DMS53 (cell line): ENCODE data around the gene CNNM2.
"Not testable (repeated sequence)": the region's sequence is repeated elsewhere in the genome, so short reads cannot be mapped to it uniquely, and the experiment has no call there.

Experiments
- DNase-seq: peaks from one replicate; lab custom pipeline; 2025; lab: John Stamatoyannopoulos, UW

CNNM2 gene

GRCh38 chr10:102967123-102967522 is 49.0 kb downstream of the CNNM2 start:
- DNase-seq, result no peak

DNA sequence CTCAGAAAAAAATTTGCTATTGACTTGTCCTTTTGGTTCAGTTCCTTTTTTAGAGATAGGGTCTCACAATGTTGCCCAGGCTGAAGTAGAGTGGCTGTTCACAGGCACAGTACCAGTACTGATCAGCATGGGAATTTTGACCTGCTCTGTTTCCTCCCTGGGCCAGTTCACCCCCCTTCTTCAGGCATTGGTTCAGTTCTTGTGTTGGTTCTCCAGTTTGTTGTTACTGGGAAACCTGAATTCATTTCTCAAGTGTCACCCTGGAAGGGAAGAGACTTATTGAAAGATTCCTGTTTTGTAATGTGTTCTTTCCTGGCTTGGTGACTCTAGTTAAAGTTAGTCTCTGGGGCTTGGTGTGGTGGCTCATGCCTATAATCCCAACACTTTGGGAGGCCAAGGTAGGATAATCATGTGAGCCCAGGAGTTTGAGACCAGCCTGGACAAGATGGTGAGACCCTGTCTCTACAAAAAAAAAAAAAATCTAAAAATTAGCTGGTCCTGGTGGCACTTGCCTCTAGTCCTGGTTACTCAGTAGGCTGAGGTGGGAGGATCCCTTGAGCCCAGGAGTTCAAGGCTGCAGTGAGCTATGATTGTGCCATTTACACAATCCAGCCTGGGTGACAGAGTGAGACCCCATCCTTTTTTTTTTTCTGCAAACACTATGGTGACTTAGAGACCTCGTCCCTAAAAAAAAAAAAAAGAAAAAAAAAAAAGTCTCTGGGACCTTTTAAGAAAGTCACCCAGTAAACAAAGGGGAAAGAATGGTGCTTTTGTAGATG is 52.7 kb downstream of the CNNM2 start:
- DNase-seq, result no peak

GRCh38 chr10:102975483-102976379 is 57.6 kb downstream of the CNNM2 start:
- no peak for DNase-seq

DNA sequence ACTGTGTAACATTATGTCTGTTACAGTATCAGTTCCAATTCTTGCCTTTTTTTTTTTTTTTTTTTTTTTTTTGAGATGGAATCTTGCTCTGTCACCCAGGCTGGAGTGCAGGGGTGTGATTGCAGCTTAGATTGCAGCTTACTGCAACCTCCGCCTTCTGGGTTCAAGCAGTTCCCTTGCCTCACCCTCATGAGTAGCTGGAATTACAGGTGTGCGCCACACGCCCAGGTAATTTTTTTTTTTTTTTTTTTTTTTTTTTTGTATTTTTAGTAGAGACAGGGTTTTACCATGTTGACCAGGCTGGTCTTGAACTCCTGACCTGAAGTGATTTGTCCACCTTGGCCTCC is 58.3 kb downstream of the CNNM2 start:
- not testable (repeated sequence) for DNase-seq

GRCh38 chr10:102982296-102982695 is 64.2 kb downstream of the CNNM2 start:
- no peak for DNase-seq

DNA sequence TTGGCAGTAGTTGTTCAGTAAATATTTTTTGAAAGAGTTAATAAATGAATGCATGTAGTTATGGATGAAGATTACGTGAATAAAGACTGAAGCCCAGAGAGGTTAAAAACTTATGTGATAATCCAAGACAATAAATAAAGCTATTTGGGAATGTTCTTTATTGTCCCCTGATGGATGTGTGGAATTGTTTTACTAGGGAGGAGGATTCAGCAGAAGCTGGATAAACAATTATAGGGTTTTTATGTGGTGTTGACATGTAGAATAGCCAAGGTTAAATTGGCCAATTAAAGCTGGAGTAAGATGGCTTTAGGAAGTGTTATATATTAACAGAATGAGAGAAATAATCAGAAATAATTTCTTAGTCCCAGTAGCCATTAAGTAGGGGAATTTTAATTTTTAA is 66.0 kb downstream of the CNNM2 start:
- no peak for DNase-seq

DNA sequence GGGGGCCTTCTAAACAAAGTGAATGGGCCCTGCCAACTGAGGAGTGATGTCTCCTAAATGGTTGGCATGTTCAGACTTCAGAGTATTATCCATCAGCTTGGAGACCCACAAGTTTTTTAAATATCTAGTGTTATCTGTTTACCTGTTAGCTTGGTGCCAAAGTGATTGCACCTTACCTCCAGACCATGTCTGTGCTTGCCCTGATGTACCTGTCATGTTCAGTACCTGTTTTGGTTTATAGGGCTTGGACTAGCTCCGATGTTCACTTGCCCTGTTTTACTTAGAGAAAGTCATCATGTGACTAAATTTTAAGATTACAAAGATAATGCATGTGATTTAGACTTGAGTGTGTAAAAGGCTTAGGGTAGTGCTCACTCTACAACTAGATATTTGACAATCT is 67.7 kb downstream of the CNNM2 start:
- DNase-seq, result no peak

GRCh38 chr10:102988404-102989314 is 70.6 kb downstream of the CNNM2 start:
- peak; percentile 77 for DNase-seq

- peak; percentile 43 for DNase-seq
Measured at GRCh38 chr10:102994531-102995295, 76.6 kb downstream of the CNNM2 start.

- DNase-seq, result no peak
Measured at GRCh38 chr10:102996876-102997275, 78.8 kb downstream of the CNNM2 start.

- peak; percentile 81 for DNase-seq
Measured at GRCh38 chr10:102997998-102998397, 79.9 kb downstream of the CNNM2 start.

DNA sequence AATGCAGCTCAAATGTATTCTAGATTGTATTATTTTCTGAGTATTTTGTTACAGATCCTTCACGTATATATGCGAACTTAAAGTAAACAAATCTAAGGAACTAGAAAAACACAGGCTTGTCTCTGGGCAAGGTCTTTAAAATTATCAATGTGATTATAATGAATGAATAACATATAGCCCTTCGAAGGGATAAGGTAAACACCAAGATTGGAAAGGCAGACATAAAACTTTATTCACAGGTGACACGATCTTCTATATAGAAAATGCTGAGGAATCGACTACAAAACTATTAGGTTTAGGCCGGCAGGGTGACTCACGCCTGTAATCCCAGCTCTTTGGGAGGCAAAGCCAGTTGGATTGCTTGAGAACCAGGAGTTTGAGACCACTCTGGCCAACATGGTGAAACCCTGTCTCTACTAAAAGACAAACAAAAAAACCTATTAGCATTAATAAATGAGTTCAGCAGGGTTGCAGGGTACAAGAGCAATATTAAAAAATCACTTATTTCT is 80.4 kb downstream of the CNNM2 start:
- DNase-seq, result peak; percentile 41

GRCh38 chr10:103000050-103000449 is 82.0 kb downstream of the CNNM2 start:
- not testable (repeated sequence) for DNase-seq

- no peak for DNase-seq
Measured at GRCh38 chr10:103007017-103007416, 88.9 kb downstream of the CNNM2 start.

DNA sequence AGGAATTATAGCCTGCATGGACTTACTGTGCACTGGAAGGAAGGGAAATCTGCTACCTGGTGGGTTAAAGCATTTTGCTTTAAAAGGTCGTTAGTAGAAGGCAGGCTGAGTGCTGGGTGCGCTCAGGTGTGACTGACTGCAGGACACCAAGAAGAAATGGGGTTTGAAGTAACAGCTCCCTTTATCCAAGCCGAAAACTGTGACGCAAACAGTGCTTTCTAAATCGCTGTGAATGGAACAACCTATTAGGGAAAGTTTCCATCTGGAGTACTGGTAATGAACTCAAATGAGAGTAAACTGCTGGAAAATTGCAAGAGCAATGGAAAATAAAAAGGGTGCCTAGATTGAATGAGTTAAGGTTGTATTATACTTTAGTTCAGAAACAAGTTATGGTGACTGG is 95.3 kb downstream of the CNNM2 start:
- DNase-seq, result no peak

DNA sequence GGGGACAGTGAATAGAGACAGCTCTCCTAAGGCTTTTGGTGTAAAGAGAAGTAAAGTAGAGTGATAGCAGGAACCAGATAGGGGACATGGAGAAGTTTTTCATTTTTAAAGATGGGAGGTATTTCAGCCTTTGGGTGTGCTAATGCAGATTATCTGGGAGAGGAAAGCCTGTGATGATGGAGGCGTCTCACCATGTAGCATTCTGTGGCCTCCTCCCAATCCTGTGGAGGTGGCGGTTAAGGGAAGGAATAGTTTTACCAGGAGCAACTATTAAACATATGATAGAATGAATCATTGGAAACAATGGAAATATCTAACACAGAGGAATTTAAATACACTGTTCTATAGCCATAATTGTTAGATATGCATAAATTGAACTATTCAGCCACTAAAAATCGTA is 101.3 kb downstream of the CNNM2 start:
- DNase-seq, result no peak

- DNase-seq, result no peak
Measured at GRCh38 chr10:103021150-103021899, 103.2 kb downstream of the CNNM2 start.

- no peak for DNase-seq
Measured at GRCh38 chr10:103021900-103022293, 103.8 kb downstream of the CNNM2 start.

DNA sequence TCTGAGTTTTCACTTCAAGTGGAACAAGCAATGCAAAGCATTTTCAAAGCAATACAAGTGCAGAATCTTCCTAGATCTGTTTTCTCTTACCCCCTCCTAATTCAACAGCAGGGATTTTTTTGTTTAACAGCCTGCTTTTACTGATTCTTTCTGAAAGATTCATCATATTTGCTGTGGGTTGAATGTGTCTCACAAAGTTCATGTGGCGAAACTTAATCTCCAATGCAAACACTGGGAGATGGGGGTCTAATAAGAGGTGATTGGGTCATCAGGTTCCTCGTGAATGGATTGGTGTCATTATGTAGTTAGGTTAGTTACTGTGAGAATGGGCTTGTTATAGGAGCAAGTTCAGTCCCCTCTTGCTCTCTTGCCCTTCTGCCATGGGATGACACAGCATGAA is 107.6 kb downstream of the CNNM2 start:
- DNase-seq, result no peak

DNA sequence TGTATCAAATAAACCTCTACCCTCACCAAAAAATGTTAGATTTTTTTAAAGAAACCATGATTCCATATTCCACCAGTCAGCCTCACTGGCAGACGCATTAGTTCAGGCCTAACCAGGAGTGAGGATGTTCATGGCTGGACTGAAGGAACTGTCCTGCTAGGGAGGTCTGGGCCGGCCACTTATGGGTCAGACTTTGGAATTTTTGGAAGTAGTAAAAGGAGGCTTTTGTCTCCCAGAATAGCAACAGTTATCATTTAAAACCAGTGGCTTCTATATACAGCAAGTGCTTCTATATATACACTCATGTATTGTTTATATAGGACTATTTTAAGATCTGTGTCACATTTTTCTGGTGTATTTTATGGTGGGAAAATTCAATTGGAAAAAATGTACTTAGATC is 120.5 kb downstream of the CNNM2 start:
- no peak for DNase-seq

GRCh38 chr10:103040418-103040817 is 122.3 kb downstream of the CNNM2 start:
- no peak for DNase-seq
